GM18861 (cell line): ENCODE data around the gene SH2D1B.

Experiments used
- ATAC-seq: cut with Tn5 transposase; IDR thresholded peaks from one replicate; pipeline ENCODE4 v1.9.1; 2021; ENCODE audit not compliant: unreplicated experiment

SH2D1B gene

GRCh38 chr1:162400790-162401355, 11.1 kb downstream of the SH2D1B start:
- ATAC-seq: no peak

- no peak for ATAC-seq
Observed at GRCh38 chr1:162398999-162399580, 12.8 kb downstream of the SH2D1B start.

- ATAC-seq: no peak
Observed at GRCh38 chr1:162397943-162398560, 13.9 kb downstream of the SH2D1B start.

- no peak for ATAC-seq
Observed at GRCh38 chr1:162397039-162397448, 14.9 kb downstream of the SH2D1B start.

GRCh38 chr1:162396201-162396906, 15.6 kb downstream of the SH2D1B start:
- ATAC-seq: no peak

- no peak for ATAC-seq
Observed at GRCh38 chr1:162391790-162392563, 20.0 kb downstream of the SH2D1B start.

DNA sequence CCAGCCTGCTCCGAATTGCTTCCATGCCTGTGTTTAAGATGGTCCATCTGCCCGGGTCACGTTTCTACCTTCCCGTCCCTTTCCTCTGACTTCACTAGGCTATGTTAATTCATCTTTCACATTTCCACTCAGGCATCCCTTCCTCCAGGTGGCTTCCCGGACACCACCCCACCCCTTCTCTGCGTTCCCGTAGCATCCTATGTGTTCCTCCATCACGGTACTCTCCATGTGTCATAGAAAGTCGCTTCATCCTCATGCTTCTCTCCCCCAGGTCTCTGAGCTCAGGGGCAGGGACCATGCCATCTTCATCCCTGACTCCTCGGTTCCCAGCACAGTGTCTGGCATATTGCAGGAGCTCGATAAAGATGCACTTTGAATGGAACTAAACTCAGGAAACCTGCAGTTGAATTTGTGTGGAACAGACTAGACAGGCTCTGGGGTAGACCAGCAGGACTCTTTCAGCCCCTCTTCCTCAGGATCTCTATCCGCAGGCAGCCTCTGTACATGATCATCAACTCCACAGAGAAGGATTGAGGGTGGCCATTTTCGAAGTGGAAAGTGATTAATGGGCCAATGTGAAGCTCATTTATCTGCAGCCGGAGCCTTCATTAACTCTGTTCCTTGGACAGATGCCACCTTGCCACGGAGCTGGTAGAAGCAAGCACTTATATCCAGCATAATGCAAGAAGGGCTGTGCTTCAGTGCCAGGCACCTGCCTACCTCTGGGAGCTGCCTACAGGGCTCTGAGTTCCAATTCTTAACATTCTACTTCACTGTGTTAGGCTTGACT, 21.3 kb downstream of the SH2D1B start:
- no peak for ATAC-seq

- ATAC-seq: no peak
Observed at GRCh38 chr1:162389971-162390370, 22.0 kb downstream of the SH2D1B start.

DNA sequence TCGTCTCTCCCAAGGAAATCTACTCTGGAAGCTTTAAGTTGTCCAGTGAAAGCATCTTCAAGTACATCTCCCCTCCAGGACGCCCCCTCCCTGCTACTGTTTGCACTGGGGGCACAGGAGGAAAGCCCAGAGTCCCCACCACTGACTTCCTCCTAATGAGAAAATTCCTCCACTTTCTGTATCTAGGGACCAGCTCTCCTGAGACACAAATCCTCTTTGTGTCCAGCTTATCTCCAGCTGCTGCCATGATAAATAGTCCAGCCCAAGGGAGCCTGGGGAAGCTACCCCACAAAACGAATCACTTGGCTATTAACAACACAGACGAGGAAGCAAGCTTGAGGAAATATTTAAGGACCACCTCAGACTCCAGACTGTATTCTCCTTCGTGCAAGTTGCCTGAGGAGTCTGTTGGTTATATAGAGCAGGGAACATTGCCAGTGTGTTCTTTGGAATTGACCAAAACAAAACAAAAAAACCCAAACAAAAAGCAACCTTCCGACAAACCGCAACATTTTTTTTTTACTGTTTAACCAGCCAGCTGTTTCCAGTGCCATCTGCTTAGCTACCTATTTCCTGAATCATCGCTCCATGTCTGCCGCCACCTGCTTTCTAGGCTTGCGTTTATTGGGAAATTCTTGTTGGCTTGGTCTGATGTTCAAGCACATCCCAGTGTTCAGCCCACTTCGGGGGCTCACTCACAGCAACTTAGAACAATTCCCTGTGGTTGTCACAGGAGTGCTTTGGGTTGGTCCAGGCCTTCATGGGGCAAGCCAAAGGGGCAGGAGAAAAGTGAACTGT, 22.7 kb downstream of the SH2D1B start:
- ATAC-seq: peak; percentile 63

GRCh38 chr1:162388615-162389014, 23.3 kb downstream of the SH2D1B start:
- no peak for ATAC-seq

- no peak for ATAC-seq
Observed at GRCh38 chr1:162388083-162388594, 23.8 kb downstream of the SH2D1B start.

GRCh38 chr1:162387226-162388082, 24.5 kb downstream of the SH2D1B start:
- ATAC-seq: no peak

- ATAC-seq: no peak
Observed at GRCh38 chr1:162386292-162387225, 25.4 kb downstream of the SH2D1B start.

GRCh38 chr1:162385702-162386101, 26.2 kb downstream of the SH2D1B start:
- no peak for ATAC-seq

- no peak for ATAC-seq
Observed at GRCh38 chr1:162385280-162385623, 26.7 kb downstream of the SH2D1B start.

DNA sequence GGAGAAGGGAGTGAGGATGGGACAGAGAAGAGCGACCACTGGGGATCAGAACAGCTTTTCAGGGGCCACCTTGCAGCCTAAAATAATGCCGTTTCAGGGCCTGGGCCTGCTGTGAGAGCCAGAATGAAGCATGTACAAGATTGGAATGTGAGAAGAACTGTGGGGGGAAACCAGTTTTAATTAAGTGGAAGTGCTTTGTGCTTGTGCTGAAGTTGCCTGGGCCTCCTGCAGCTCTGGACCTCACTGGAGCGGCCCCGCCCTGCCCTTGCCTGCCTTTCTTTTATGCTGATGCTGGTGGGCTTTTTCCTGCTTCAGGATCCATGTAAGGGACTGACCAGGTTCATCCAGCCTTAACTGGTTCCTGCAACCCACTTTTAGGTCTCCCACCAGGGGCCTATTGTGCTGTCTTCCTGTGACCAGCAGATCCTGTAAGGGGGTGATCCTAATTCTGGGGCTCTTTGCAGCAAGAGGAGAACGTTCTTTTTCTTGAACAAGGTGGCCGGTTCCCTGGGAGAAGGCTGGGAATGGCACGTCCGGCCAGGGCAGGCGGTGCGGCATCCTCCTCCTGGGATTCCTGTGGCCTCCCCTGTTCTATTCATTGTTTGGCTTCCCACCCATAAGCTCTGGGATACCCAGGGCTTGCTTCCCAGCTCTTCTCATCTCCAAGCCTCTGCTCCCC, 27.2 kb downstream of the SH2D1B start:
- ATAC-seq: no peak

DNA sequence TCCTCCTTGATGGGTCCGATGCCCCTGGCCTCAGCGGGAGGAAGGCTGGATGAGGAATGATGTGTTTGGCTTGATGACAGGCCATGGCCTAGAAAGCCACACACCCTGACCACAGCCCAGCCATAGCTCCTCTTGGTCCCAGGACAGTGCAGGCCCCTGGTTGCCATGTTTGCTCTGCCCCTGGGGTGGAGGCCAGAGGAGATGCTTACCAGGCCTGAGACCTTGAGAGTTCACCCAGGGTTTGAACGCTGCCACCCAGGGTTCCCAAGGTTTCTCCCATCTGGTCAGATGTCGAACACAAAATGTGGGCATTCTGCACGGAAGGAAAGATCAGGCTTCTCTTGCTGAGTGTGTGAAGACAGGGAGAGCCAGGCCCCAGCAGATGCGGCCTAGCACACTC, 27.8 kb downstream of the SH2D1B start:
- ATAC-seq: no peak
